HEK293 (cell line): ENCODE results near the gene NLGN2.

ENCODE experiments used
- CTCF ChIP-seq: fragments of 450-650 bp; formaldehyde crosslinking; IDR thresholded peaks from 2 replicates; pipeline ENCODE4 v1.5.1; 2016; ENCODE audit warnings: missing biosample characterization, missing genetic modification characterization
- REST ChIP-seq: fragments of 450-650 bp; formaldehyde crosslinking; IDR thresholded peaks from 2 replicates; pipeline ENCODE4 v1.5.1; 2016; ENCODE audit warnings: missing biosample characterization, missing genetic modification characterization
- SETDB1 ChIP-seq: IDR thresholded peaks from one replicate; pipeline ENCODE4 v1.6.1; 2017; ENCODE audit warnings: mild to moderate bottlenecking, low read length, moderate library complexity, mixed read lengths; ENCODE audit not compliant: insufficient read length
- ZNF174 ChIP-seq: fragments of 450-650 bp; formaldehyde crosslinking; IDR thresholded peaks from 2 replicates; pipeline ENCODE4 v1.5.0; 2017; ENCODE audit warnings: missing biosample characterization, mild to moderate bottlenecking, missing genetic modification characterization
- ZNF302 ChIP-seq: fragments of 450-650 bp; formaldehyde crosslinking; IDR thresholded peaks from 2 replicates; pipeline ENCODE4 v1.5.1; 2016; ENCODE audit warnings: missing biosample characterization, missing genetic modification characterization, low read depth
- ZNF830 ChIP-seq: fragments of 450-650 bp; IDR thresholded peaks from 2 replicates; pipeline ENCODE4 v1.5.0; 2018; ENCODE audit warnings: missing biosample characterization, missing genetic modification characterization, low read depth, mild to moderate bottlenecking, moderate library complexity
- TF ChIP-seq, protein P1 (sequence below): fragments of 450-650 bp; formaldehyde crosslinking; IDR thresholded peaks from 2 replicates; pipeline ENCODE4 v1.5.1; 2016; ENCODE audit warnings: missing biosample characterization, missing genetic modification characterization
- TF ChIP-seq, protein P2 (sequence below): fragments of 450-650 bp; formaldehyde crosslinking; IDR thresholded peaks from 2 replicates; pipeline ENCODE4 v1.5.1; 2016; ENCODE audit warnings: missing biosample characterization, missing genetic modification characterization

DNA sequence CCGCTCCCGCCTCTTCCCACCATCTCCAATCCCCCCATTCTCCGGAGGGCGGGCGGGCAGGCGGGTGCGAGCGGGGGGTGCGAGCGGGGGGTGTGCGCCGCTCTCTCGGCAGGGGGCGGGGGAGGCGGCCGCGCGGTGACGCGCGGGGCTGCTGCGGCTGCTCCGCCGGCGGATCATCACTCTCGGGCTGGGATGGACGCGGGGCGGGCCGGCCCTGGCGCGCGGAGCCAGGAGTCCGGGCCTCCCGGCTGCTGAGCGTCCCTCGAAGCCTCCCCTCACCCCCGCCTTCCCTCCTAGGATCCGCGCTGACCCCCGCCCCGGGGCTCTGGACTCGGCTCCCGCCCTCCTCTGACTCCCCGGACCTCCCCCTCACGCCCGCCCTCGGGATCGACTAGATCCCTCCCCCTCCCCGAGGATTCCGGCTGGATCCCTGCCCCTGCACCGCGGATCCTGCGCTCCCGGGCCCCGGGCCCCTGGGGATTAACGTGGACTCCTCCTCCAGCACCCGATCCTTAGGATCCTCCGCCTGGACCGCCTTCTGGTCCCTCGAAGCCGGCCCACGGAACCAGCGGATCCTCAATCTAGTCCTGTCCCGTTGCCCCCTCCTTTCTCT, 2.8 kb upstream of the NLGN2 start:
- no peak for TF ChIP-seq REST (tag by site-specific recombination)
- no peak for TF ChIP-seq ZNF830 (tag by site-specific recombination)
- no peak for TF ChIP-seq CTCF (tag by site-specific recombination)
- TF ChIP-seq, protein P1, sequence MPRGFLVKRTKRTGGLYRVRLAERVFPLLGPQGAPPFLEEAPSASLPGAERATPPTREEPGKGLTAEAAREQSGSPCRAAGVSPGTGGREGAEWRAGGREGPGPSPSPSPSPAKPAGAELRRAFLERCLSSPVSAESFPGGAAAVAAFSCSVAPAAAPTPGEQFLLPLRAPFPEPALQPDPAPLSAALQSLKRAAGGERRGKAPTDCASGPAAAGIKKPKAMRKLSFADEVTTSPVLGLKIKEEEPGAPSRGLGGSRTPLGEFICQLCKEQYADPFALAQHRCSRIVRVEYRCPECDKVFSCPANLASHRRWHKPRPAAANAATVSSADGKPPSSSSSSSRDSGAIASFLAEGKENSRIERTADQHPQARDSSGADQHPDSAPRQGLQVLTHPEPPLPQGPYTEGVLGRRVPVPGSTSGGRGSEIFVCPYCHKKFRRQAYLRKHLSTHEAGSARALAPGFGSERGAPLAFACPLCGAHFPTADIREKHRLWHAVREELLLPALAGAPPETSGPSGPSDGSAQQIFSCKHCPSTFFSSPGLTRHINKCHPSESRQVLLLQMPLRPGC: no peak
- no peak for TF ChIP-seq ZNF174 (tag by site-specific recombination)
- TF ChIP-seq, protein P2, sequence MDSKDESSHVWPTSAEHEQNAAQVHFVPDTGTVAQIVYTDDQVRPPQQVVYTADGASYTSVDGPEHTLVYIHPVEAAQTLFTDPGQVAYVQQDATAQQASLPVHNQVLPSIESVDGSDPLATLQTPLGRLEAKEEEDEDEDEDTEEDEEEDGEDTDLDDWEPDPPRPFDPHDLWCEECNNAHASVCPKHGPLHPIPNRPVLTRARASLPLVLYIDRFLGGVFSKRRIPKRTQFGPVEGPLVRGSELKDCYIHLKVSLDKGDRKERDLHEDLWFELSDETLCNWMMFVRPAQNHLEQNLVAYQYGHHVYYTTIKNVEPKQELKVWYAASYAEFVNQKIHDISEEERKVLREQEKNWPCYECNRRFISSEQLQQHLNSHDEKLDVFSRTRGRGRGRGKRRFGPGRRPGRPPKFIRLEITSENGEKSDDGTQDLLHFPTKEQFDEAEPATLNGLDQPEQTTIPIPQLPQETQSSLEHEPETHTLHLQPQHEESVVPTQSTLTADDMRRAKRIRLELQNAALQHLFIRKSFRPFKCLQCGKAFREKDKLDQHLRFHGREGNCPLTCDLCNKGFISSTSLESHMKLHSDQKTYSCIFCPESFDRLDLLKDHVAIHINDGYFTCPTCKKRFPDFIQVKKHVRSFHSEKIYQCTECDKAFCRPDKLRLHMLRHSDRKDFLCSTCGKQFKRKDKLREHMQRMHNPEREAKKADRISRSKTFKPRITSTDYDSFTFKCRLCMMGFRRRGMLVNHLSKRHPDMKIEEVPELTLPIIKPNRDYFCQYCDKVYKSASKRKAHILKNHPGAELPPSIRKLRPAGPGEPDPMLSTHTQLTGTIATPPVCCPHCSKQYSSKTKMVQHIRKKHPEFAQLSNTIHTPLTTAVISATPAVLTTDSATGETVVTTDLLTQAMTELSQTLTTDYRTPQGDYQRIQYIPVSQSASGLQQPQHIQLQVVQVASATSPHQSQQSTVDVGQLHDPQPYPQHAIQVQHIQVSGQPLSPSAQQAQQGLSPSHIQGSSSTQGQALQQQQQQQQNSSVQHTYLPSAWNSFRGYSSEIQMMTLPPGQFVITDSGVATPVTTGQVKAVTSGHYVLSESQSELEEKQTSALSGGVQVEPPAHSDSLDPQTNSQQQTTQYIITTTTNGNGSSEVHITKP (tag by site-specific recombination): no peak
- no peak for TF ChIP-seq SETDB1
- TF ChIP-seq ZNF302: no peak
